Endothelial cell of umbilical vein (primary cell): Measurements from ENCODE around the gene LHX4. TPM values are rescaled to one million over a fixed set of nuclear protein-coding genes. Genes with fewer than 3 reads are reported as not detected.

ENCODE experiments used
- BruUV-seq: library from RNA; stranded (reverse); fragments of 400-500 nt; replicated peaks from 2 replicates; lab custom pipeline; 2021; lab: Mats Ljungman, UMichigan
- CTCF ChIA-PET: fragments of 300-600, 350-600 bp; sonication (Branson Sonifier 250); formaldehyde crosslinking; loops from one replicate; lab custom pipeline; 2021; ENCODE audit warnings: antibody characterized with exemption, inconsistent platforms; lab: Charles Lee
- POLR2A ChIA-PET: fragments of 300-600, 350-600 bp; sonication (Branson Sonifier 250); formaldehyde crosslinking; loops from one replicate; lab custom pipeline; 2021; ENCODE audit warnings: antibody characterized with exemption, inconsistent platforms; lab: Charles Lee
- DNase-seq: peaks from one replicate; pipeline ENCODE4 v3.0.0-alpha.2; 2011; ENCODE audit warnings: low read depth, low spot score
- FAIRE-seq: peaks from 2 replicates; lab custom pipeline; 2011; peaks lifted over from hg19 to GRCh38; lab: Jason Lieb, UNC
- H2AFZ ChIP-seq: 2 replicates; pipeline ENCODE4 v1.6.0; 2012; ENCODE audit warnings: low read depth, low read length, control low read depth, inconsistent platforms
- H3K27ac ChIP-seq: 2 replicates; pipeline ENCODE4 v1.5.1; 2011; ENCODE audit warnings: low read depth, mild to moderate bottlenecking, control low read depth, low read length, moderate library complexity; ENCODE audit not compliant: insufficient read depth
- H3K27me3 ChIP-seq, 2 experiments: 2 replicates each; pipeline versions ENCODE4 v1.6.0 to v1.6.1; 2011; ENCODE audit warnings: low read length in 2 of 2, mixed read lengths in 1 of 2; ENCODE audit not compliant: control insufficient read depth in 2 of 2, insufficient read depth in 2 of 2
- H3K36me3 ChIP-seq, 2 experiments: 2 replicates in 1 of 2; 3 replicates in 1 of 2; pipeline ENCODE4 v1.5.1; 2011; ENCODE audit warnings: low read length in 2 of 2, mild to moderate bottlenecking in 1 of 2, moderate library complexity in 1 of 2; ENCODE audit not compliant: control insufficient read depth in 2 of 2, insufficient read depth in 2 of 2; ENCODE audit errors: extremely low read depth in 1 of 2
- H3K4me1 ChIP-seq: 3 replicates; pipeline ENCODE4 v1.5.1; 2011; ENCODE audit warnings: mild to moderate bottlenecking, low read length; ENCODE audit not compliant: control insufficient read depth, insufficient read depth; ENCODE audit errors: extremely low read depth
- H3K4me2 ChIP-seq: 2 replicates; pipeline ENCODE4 v1.6.1; 2011; ENCODE audit warnings: low read length, control low read depth, mixed read lengths; ENCODE audit not compliant: insufficient read depth
- H3K4me3 ChIP-seq, 3 experiments: fragments of 200-600 bp in 1 of 3; sonication (generic), shearing (Covaris generic) in 1 of 3; replicated peaks in 1 of 3; 2 replicates each; pipeline ENCODE4 v1.5.1; 2011 to 2016; ENCODE audit warnings: control low read depth in 3 of 3, low read length in 3 of 3, mild to moderate bottlenecking in 2 of 3, inconsistent platforms in 1 of 3, low read depth in 1 of 3, moderate library complexity in 1 of 3; ENCODE audit not compliant: insufficient read depth in 1 of 3
- H3K79me2 ChIP-seq: 2 replicates; pipeline ENCODE4 v1.6.0; 2012; ENCODE audit warnings: low read length, inconsistent platforms; ENCODE audit not compliant: control insufficient read depth, insufficient read depth
- H3K9ac ChIP-seq: replicated peaks from 2 replicates; pipeline ENCODE3; 2011; ENCODE audit warnings: low read length, control low read depth; ENCODE audit not compliant: insufficient read depth; ENCODE audit errors: extremely low read depth
- H3K9me1 ChIP-seq: replicated peaks from 3 replicates; pipeline ENCODE4 v1.6.0; 2011; ENCODE audit warnings: mild to moderate bottlenecking, low read length; ENCODE audit not compliant: control insufficient read depth, insufficient read depth; ENCODE audit errors: extremely low read depth
- H3K9me3 ChIP-seq: replicated peaks from 2 replicates; pipeline ENCODE4 v1.5.1; 2012; ENCODE audit warnings: low read length, inconsistent platforms; ENCODE audit not compliant: control insufficient read depth, insufficient read depth
- H4K20me1 ChIP-seq: replicated peaks from 2 replicates; pipeline ENCODE3; 2011; ENCODE audit warnings: mild to moderate bottlenecking, low read length; ENCODE audit not compliant: control insufficient read depth, insufficient read depth; ENCODE audit errors: extremely low read depth
- CTCF ChIP-seq, 2 donors: IDR thresholded peaks; 1 replicate in 1 of 2; 2 replicates in 1 of 2; pipeline ENCODE4 v1.5.1; 2011; ENCODE audit warnings: low read length in 2 of 2, mild to moderate bottlenecking in 2 of 2, moderate library complexity in 2 of 2, control low read depth in 1 of 2, inconsistent platforms in 1 of 2, low read depth in 1 of 2; ENCODE audit not compliant: insufficient read depth in 1 of 2; ENCODE audit errors: extremely low read depth in 1 of 2
- MAX ChIP-seq: IDR thresholded peaks from 2 replicates; pipeline ENCODE4 v1.6.1; 2011; ENCODE audit not compliant: insufficient read depth, insufficient read length
- MYC ChIP-seq: IDR thresholded peaks from one replicate; pipeline ENCODE4 v1.6.1; 2011; ENCODE audit warnings: mild to moderate bottlenecking, low read depth, low read length
- POLR2A ChIP-seq: IDR thresholded peaks from 2 replicates; pipeline ENCODE4 v1.6.1; 2012; ENCODE audit warnings: low read depth, mild to moderate bottlenecking, control low read depth, low read length
- POLR2AphosphoS5 ChIP-seq: IDR thresholded peaks from 2 replicates; pipeline ENCODE4 v1.6.1; 2012; ENCODE audit warnings: low read depth, mild to moderate bottlenecking, control low read depth, low read length, moderate library complexity; ENCODE audit not compliant: insufficient read depth
- dilution Hi-C: fragments of 300-500 bp; cut with MboI; formaldehyde crosslinking; loops from one replicate; pipeline ENCODE4 v1.15.0; 2019; ENCODE audit warnings: low sequenced_read_pairs; ENCODE audit not compliant: extremely low pct_ligation_motif_present
- intact Hi-C: fragments of 100-400 bp; cut with micrococcal nuclease; formaldehyde crosslinking; loops from one replicate; pipeline ENCODE4 v1.10.0; 2022
- polyA plus RNA-seq, 4 experiments: library from polyadenylated mRNA; depleted of rRNA in 3 of 4; stranded (reverse) in 3 of 4; unstranded in 1 of 4; fragments of >200 nt; gene quantifications; 2 replicates each; pipeline versions ENCODE4 v1.2.1 to v1.2.3, GENCODE V29; 2011 to 2012; ENCODE audit warnings: missing spikeins in 1 of 4
- total RNA-seq: library from RNA; stranded (reverse); gene quantifications from 2 replicates; pipeline ENCODE4 v1.2.3, GENCODE V29; 2021

LHX4 gene
- total and polyA plus RNA-seq, 2 donors (not counting 3 experiments of a cell fraction or from before 2014, with no cell fraction given) = not detected

DNA sequence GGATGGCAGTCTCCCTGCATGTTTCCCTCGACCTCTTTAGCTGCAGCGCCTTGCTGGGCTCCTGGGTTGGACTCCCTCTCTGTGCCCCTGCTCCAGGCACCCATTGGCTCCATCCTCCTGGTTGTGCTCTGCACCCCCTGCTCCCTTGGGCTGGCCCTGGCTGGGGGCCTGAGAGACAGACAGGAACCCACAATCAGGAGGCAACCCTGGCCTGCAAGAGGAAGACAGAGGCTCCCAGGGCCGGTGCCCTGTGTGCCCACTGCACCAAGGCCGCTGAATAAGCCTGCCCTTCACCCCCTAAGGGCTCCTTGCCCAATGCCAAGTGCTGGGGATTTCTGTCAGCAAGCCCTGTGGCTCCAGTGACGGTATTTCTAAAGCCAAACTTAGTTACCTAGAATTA is 31.5 kb upstream of the LHX4 start:
- FAIRE-seq = no peak
- Histone ChIP-seq H3K4me2 (no peak overlapping the region), H3K4me1 (no peaks in the 10 kb centered on the region), H3K9me3 (no peaks in the 10 kb centered on the region), H3K79me2 (no peaks in the 10 kb centered on the region), H3K9me1 (no peaks in the 10 kb centered on the region), H4K20me1 (no peaks in the 10 kb centered on the region), H3K27ac (no peak overlapping the region), H3K27me3 (no peaks in the 10 kb centered on the region), H3K9ac (no peak overlapping the region), H3K4me3 (no peak overlapping the region), H3K36me3 (peaks cover 0 to 24% of the 10 kb centered on the region in 2 experiments), H2AFZ (no peak overlapping the region)
- BruUV-seq = no TSS peak
- CTCF ChIA-PET = interaction anchor here (0.8 to 2.0 kb wide), 3 partner anchors 8 to 10 kb away, joined by 3 to 5 read pairs (median 4); no protein-coding TSS in a partner anchor
- POLR2A ChIA-PET = no interaction called here
- intact Hi-C loops (no loop called here), dilution Hi-C loops (no loop called here)
- DNase-seq = no peak
- TF ChIP-seq MAX (no peak), POLR2AphosphoS5 (no peak), CTCF (IDR thresholded peaks at IDR 0.05; ENCODE audit: extremely low read depth in 1 of 2, insufficient read depth in 1 of 2, low read depth in 1 of 2, low read length in 2 of 2) (no peak), MYC (no peak)

DNA sequence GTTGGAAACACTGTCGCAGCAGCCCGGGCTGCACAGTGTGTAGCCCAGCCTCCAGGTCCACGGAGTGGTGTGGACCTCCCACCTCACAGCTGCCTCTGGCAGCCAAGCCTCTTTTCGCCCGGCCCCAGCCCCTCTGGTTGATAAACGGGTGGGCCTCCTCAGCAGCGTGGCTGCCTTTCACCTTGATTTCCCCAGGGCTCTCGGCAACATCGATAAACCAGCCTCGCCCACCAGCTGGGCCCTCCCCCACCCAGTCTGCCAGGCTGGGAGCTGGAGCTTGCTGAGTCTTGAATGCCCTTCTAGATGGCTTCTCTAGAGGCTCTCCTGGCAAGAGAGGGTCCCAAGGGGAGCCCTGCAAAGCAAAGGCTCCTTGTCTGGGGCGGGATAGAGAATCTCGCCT is 31.0 kb upstream of the LHX4 start:
- H3K36me3 ChIP-seq = peaks cover 0 to 23% of the 10 kb centered on the region in 2 experiments
- no peak overlapping the region for H3K4me3 ChIP-seq
- H3K4me1 ChIP-seq = no peaks in the 10 kb centered on the region
- no peak for FAIRE-seq
- dilution Hi-C loops (no loop called here), intact Hi-C loops (no loop called here)
- no TSS peak for BruUV-seq
- H3K9me1 ChIP-seq = no peaks in the 10 kb centered on the region
- H3K9ac ChIP-seq = no peak overlapping the region
- ChIA-PET CTCF (interaction anchor here (2.0 kb wide), 1 partner anchor 9 kb away, joined by 5 read pairs; no protein-coding TSS in a partner anchor), POLR2A (no interaction called here)
- no peak for DNase-seq
- no peak overlapping the region for H3K4me2 ChIP-seq
- no peaks in the 10 kb centered on the region for H3K9me3 ChIP-seq
- H2AFZ ChIP-seq = no peak overlapping the region
- H3K27me3 ChIP-seq = no peaks in the 10 kb centered on the region
- H3K79me2 ChIP-seq = no peaks in the 10 kb centered on the region
- no peaks in the 10 kb centered on the region for H4K20me1 ChIP-seq
- H3K27ac ChIP-seq = no peak overlapping the region
- TF ChIP-seq POLR2A = no peak
- no peak for TF ChIP-seq POLR2AphosphoS5
